NOMO-1 treated with dmso at 0.1 percent for 144 hours (cell line): ENCODE measurements around the gene RASGEF1B.

ENCODE experiments used
- DNase-seq: peaks from one replicate; lab custom pipeline; 2025; ENCODE audit not compliant: unreplicated experiment; lab: John Stamatoyannopoulos, UW

The RASGEF1B gene

GRCh38 chr4:81399306-81400086, 72.2 kb downstream of the RASGEF1B start:
- no peak for DNase-seq

- no peak for DNase-seq
Measured at GRCh38 chr4:81398379-81398778, 73.3 kb downstream of the RASGEF1B start.

- DNase-seq, result no peak
Measured at GRCh38 chr4:81397635-81398034, 74.1 kb downstream of the RASGEF1B start.

GRCh38 chr4:81395239-81395638, 76.5 kb downstream of the RASGEF1B start:
- DNase-seq, result no peak

- no peak for DNase-seq
Measured at GRCh38 chr4:81392164-81392563, 79.5 kb downstream of the RASGEF1B start.

- no peak for DNase-seq
Measured at GRCh38 chr4:81389720-81390119, 82.0 kb downstream of the RASGEF1B start.

GRCh38 chr4:81380437-81380836, 91.3 kb downstream of the RASGEF1B start:
- no peak for DNase-seq

GRCh38 chr4:81378386-81378785, 93.3 kb downstream of the RASGEF1B start:
- no peak for DNase-seq

- no peak for DNase-seq
Measured at GRCh38 chr4:81377191-81377590, 94.5 kb downstream of the RASGEF1B start.

- no peak for DNase-seq
Measured at GRCh38 chr4:81376720-81377119, 95.0 kb downstream of the RASGEF1B start.
